ENCODE data around the gene KLHDC7B.

Gene KLHDC7B

DNA sequence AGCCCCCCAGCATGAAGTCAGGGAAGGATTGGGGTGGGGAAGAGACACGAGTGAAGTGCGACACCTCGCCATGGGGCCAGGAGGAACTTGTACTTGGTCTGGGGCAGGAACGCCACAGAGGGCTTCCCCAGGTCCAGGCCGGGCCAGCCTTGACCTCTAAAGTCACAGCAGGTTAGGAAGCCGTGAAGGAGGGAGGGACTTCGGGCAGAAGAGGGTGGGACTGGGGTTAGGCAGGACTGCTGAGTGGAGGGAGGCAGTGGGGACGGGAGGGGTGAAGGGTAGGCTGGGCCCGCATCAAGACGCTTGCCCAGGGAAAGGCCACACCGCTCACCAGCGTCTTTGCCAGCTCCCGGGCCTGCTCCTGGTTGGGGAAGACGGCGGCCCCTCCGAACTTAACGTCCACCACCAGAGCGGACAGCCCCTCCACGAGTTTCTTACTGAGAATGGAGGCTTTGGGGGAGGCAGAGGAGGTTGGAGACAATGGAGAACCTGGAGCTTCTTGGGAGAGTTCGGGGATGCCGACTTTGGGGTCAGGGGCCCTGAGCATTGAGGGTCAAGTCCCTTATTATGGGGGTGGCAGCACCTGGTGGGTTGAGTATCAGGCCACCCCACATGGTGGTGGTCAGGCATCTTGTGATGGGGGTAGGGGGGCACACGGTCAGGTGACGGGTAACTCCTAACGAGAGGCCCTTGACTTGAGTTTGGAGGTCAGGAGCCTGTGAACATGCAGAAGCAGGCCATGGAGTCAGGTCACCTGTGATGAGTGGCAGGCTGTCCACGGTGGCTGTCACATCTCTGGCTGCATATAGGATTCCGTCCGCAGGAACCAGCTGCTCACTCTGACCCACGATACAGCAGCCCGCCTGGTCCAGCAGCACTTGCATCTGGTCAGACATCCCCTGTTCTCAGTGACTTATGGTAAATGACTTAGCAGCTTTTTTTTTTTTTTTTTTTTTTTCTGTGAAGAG is 18.6 kb upstream of the KLHDC7B start:
- TF ChIP-seq CTCF (IDR thresholded peaks at IDR 0.05; ENCODE audit: low read depth, low read length, missing control alignments) = no peak
- H3K4me3 ChIP-seq (ENCODE audit: low read depth, low read length) = peak overlapping the region; percentile 60
- DNase-seq (ENCODE audit: low read depth) = no peak

DNA sequence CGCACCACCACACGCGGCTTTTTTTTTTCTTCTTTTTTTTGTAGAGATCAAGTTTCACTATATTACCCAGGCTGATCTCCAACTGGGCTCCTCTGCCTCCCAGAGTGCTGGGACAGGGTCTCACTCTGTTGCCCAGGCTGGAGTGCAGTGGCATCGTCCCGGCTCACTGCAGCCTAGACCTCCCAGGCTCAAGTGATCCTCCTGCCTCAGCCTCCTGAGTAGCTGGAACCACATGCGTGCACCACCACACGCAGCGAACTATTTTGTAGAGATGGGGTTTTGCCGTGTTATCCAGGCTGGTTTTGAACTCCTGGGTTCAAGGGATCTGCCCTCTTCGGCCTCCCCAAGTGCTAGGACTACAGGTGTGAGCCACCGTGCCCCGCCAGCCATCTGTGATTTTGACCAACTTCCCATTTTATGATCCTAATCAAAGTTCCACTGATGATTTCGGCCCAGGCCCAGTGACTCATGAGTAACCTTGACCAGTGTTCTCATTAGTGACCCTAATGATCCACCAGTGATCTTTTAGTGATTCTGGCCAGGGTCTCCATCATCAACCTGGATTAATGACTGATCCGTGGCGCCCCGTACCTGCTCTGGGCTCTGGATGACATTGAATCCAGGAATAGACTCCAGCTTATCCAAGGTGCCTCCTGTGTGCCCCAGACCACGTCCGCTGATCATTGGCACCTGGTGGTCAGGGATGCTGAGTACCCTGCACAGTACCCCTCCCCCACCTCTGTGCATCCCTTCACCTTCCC is 17.6 kb upstream of the KLHDC7B start:
- TF ChIP-seq CTCF (IDR thresholded peaks at IDR 0.05; ENCODE audit: low read depth, low read length, missing control alignments) = no peak
- DNase-seq (ENCODE audit: low read depth) = no peak
- H3K4me3 ChIP-seq (ENCODE audit: low read depth, low read length) = peak overlapping the region; percentile 63; the same call in 1 of the 2 replicates

- peak overlapping the region; percentile 63 for H3K4me3 ChIP-seq (ENCODE audit: low read depth, low read length)
- TF ChIP-seq CTCF (IDR thresholded peaks at IDR 0.05; ENCODE audit: low read depth, low read length, missing control alignments) = no peak
- DNase-seq (ENCODE audit: low read depth) = no peak
These were observed 16.9 kb upstream of the KLHDC7B start for GRCh38 chr22:50528682-50529415.

DNA sequence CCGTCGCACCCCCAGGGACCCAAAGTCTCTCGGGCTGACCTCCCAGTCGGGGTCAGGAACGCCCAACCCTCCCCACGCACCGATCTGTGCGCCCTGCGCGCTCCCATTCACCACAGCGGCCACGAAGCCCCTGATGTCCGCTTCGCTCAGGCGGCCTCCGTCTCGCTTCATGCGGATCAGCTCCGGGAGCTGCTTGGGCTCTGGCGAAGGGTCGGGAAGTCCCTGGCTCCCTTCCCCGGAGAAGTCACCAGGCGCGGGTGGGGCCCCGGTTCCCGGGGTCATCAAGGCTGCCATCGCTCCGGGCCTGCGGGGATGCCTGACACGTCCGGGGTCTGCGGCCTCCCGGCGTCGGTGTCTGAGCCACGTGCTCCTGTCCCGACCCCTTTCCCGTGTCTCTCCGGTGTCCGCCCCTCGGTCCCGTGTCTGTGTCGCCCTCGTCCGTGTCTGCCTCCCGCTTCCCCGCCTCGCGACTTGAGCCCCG is 16.2 kb upstream of the KLHDC7B start:
- DNase-seq (ENCODE audit: low read depth) = no peak
- no peak for TF ChIP-seq CTCF (IDR thresholded peaks at IDR 0.05; ENCODE audit: low read depth, low read length, missing control alignments)
- peak overlapping the region; percentile 63 for H3K4me3 ChIP-seq (ENCODE audit: low read depth, low read length)

- no peak for DNase-seq (ENCODE audit: low read depth)
- no peak for TF ChIP-seq CTCF (IDR thresholded peaks at IDR 0.05; ENCODE audit: low read depth, low read length, missing control alignments)
- peak within 1 kb of the TSS; percentile 63 for H3K4me3 ChIP-seq (ENCODE audit: low read depth, low read length)
These were observed 15.7 kb upstream of the KLHDC7B start, which contains the start of gene TYMP for GRCh38 chr22:50529897-50530579. Gene TYMP, minus strand, starts transcription at chr22:50530012. Its CDS starts 303 bp downstream, at chr22:50529709.

DNA sequence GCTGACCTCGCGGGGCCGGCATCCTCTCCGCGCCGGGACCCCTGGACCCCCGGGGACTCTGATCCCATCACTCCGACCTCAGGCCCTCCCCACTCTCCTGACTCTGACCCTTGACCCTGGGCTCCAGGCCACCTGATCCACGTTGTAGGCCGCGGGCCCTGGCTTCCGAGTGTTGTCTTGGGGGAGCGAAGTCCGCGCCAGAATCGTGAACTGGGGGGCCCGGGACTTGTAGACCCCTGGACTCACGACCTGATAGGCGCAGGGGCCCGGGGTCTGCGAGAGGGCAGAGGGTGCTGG is 15.2 kb upstream of the KLHDC7B start:
- peak overlapping the region; percentile 63 for H3K4me3 ChIP-seq (ENCODE audit: low read depth, low read length)
- TF ChIP-seq CTCF (IDR thresholded peaks at IDR 0.05; ENCODE audit: low read depth, low read length, missing control alignments) = no peak
- DNase-seq (ENCODE audit: low read depth) = no peak
